K562 (cell line): Measurements from ENCODE around the gene CTBP2.

Experiments used
- MEF2D ChIP-seq: conservative IDR thresholded peaks from 2 replicates; pipeline ENCODE4 v1.6.1; 2016; ENCODE audit warnings: low read depth, missing genetic modification characterization, missing compliant biosample characterization
- PHB2 ChIP-seq: fragments of 450-650 bp; IDR thresholded peaks from 2 replicates; pipeline ENCODE4 v1.6.1; 2017; ENCODE audit warnings: low read depth
- SAFB2 ChIP-seq: fragments of 200-400 bp; formaldehyde crosslinking; IDR thresholded peaks from 2 replicates; pipeline ENCODE4 v1.6.1; 2018; ENCODE audit warnings: borderline replicate concordance, low read length, low read depth, moderate library complexity; ENCODE audit not compliant: severe bottlenecking
- TAF1 ChIP-seq: IDR thresholded peaks from 2 replicates; pipeline ENCODE4 v1.6.1; 2011; ENCODE audit warnings: mild to moderate bottlenecking, low read length, moderate library complexity; ENCODE audit not compliant: insufficient read depth, control insufficient read depth, severe bottlenecking; ENCODE audit errors: extremely low read depth
- TOE1 ChIP-seq, 2 experiments: fragments of 450-650 bp in 1 of 2; sonication (generic) in 1 of 2; formaldehyde crosslinking in 1 of 2; IDR thresholded peaks; 2 replicates each; pipeline versions ENCODE4 v1.7.1 to v1.8.0; 2016 to 2022; ENCODE audit warnings: borderline replicate concordance in 2 of 2, mild to moderate bottlenecking in 2 of 2, antibody characterized with exemption in 1 of 2, inconsistent platforms in 1 of 2, low read depth in 1 of 2, missing genetic modification reagents in 1 of 2, moderate library complexity in 1 of 2
- ZNF12 ChIP-seq: sonication (generic); formaldehyde crosslinking; IDR thresholded peaks from 2 replicates; pipeline ENCODE4 v1.4.0; 2020; ENCODE audit warnings: mild to moderate bottlenecking, missing genetic modification reagents
- ZNF444 ChIP-seq: fragments of 250-450 bp; sonication (Bioruptor Pico); IDR thresholded peaks from 2 replicates; pipeline ENCODE4 v1.4.0; 2020; ENCODE audit warnings: mild to moderate bottlenecking, moderate library complexity
- TF ChIP-seq, protein P1 (sequence below): sonication (generic); formaldehyde crosslinking; IDR thresholded peaks from 2 replicates; pipeline ENCODE4 v1.8.0; 2022; ENCODE audit warnings: missing genetic modification reagents, mild to moderate bottlenecking, borderline replicate concordance
- TF ChIP-seq, protein P2 (sequence below), 2 experiments: IDR thresholded peaks; 2 replicates each; pipeline ENCODE4 v1.6.1; 2012; ENCODE audit warnings: improper control_type of control experiment in 2 of 2, low read depth in 2 of 2, low read length in 2 of 2, borderline replicate concordance in 1 of 2
- TF ChIP-seq, protein P3 (sequence below): sonication (generic); formaldehyde crosslinking; IDR thresholded peaks from 2 replicates; pipeline ENCODE4 v1.8.1; 2023; ENCODE audit warnings: mild to moderate bottlenecking, missing genetic modification reagents
- TF ChIP-seq, protein P4 (sequence below), 3 experiments: IDR thresholded peaks in 2 of 3; conservative IDR thresholded peaks in 1 of 3; 2 replicates each; pipeline ENCODE4 v1.5.1; 2011 to 2012; ENCODE audit warnings: low read length in 3 of 3, mild to moderate bottlenecking in 3 of 3, control low read depth in 2 of 3, improper control_type of control experiment in 1 of 3, inconsistent platforms in 1 of 3, low read depth in 1 of 3, mixed read lengths in 1 of 3, moderate library complexity in 1 of 3; ENCODE audit not compliant: insufficient read depth in 2 of 3
- TF ChIP-seq, protein P5 (sequence below): sonication (generic); formaldehyde crosslinking; IDR thresholded peaks from 2 replicates; pipeline ENCODE4 v1.8.0; 2023; ENCODE audit warnings: mild to moderate bottlenecking, missing genetic modification reagents
- TF ChIP-seq, protein P6 (sequence below): sonication (generic); formaldehyde crosslinking; IDR thresholded peaks from 2 replicates; pipeline ENCODE4 v1.8.1; 2022; ENCODE audit warnings: missing genetic modification reagents

DNA sequence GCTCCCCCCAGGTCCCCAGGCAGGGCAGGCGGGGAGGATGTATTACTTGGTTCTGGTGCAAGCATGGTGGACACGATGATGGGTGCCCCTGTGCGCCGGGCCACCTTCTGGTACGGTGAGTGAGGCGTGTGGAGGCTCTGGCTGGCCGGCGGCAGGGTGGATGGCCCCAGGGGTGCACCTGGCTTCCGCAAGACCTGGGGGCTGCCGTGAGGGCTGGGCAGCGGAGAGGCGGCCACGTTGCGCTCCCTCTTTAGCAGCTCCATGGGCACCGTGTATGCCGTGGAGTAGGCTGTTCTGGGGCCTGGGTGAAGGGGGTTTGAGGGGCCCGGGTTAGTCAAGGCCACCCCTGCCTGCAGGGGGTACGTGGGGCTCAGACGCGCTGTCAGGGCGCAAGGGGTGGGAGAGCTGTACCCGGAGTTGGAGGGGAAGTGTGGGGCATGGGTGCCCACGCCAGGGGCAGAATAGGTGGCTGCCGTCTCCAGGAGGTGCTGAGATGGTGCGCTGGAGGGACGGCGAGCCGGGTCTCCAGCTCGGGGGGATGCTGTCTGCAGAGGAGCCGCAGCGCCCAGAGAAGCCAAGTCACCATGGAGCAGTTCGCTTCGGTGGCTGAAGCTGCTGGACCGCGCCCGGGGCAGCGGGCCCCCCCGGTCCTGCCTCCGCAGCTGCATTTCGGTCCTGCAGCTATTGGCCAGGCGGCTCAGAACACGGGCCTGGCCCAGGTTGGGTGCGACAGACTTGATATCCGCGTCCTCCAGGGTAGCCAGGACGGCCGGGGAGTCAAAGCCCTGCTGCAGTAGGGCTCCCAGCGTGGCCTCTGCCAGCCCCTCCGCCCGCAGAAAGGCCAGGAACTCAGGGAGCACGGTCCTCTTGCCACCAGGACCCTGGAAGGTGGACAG, 134.1 kb downstream of the CTBP2 start:
- TF ChIP-seq MEF2D (tag) (no peak), ZNF12 (CRISPR knock-in tag) (no peak), PHB2 (no peak), TAF1 (no peak), TOE1 (IDR thresholded peaks at IDR 0.05; ENCODE audit: borderline replicate concordance) (no peak), TOE1 (CRISPR knock-in tag; IDR thresholded peaks at IDR 0.05; ENCODE audit: borderline replicate concordance, low read depth) (no peak), ZNF444 (CRISPR knock-in tag) (no peak), SAFB2 (no peak)
- TF ChIP-seq, protein P1, sequence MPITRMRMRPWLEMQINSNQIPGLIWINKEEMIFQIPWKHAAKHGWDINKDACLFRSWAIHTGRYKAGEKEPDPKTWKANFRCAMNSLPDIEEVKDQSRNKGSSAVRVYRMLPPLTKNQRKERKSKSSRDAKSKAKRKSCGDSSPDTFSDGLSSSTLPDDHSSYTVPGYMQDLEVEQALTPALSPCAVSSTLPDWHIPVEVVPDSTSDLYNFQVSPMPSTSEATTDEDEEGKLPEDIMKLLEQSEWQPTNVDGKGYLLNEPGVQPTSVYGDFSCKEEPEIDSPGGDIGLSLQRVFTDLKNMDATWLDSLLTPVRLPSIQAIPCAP (CRISPR knock-in tag) = no peak
- TF ChIP-seq, protein P2, sequence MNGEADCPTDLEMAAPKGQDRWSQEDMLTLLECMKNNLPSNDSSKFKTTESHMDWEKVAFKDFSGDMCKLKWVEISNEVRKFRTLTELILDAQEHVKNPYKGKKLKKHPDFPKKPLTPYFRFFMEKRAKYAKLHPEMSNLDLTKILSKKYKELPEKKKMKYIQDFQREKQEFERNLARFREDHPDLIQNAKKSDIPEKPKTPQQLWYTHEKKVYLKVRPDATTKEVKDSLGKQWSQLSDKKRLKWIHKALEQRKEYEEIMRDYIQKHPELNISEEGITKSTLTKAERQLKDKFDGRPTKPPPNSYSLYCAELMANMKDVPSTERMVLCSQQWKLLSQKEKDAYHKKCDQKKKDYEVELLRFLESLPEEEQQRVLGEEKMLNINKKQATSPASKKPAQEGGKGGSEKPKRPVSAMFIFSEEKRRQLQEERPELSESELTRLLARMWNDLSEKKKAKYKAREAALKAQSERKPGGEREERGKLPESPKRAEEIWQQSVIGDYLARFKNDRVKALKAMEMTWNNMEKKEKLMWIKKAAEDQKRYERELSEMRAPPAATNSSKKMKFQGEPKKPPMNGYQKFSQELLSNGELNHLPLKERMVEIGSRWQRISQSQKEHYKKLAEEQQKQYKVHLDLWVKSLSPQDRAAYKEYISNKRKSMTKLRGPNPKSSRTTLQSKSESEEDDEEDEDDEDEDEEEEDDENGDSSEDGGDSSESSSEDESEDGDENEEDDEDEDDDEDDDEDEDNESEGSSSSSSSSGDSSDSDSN (IDR thresholded peaks at IDR 0.05; ENCODE audit: borderline replicate concordance in 1 of 2, low read depth in 2 of 2, low read length in 2 of 2) = no peak
- TF ChIP-seq, protein P3, sequence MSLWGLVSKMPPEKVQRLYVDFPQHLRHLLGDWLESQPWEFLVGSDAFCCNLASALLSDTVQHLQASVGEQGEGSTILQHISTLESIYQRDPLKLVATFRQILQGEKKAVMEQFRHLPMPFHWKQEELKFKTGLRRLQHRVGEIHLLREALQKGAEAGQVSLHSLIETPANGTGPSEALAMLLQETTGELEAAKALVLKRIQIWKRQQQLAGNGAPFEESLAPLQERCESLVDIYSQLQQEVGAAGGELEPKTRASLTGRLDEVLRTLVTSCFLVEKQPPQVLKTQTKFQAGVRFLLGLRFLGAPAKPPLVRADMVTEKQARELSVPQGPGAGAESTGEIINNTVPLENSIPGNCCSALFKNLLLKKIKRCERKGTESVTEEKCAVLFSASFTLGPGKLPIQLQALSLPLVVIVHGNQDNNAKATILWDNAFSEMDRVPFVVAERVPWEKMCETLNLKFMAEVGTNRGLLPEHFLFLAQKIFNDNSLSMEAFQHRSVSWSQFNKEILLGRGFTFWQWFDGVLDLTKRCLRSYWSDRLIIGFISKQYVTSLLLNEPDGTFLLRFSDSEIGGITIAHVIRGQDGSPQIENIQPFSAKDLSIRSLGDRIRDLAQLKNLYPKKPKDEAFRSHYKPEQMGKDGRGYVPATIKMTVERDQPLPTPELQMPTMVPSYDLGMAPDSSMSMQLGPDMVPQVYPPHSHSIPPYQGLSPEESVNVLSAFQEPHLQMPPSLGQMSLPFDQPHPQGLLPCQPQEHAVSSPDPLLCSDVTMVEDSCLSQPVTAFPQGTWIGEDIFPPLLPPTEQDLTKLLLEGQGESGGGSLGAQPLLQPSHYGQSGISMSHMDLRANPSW = no peak
- TF ChIP-seq, protein P4, sequence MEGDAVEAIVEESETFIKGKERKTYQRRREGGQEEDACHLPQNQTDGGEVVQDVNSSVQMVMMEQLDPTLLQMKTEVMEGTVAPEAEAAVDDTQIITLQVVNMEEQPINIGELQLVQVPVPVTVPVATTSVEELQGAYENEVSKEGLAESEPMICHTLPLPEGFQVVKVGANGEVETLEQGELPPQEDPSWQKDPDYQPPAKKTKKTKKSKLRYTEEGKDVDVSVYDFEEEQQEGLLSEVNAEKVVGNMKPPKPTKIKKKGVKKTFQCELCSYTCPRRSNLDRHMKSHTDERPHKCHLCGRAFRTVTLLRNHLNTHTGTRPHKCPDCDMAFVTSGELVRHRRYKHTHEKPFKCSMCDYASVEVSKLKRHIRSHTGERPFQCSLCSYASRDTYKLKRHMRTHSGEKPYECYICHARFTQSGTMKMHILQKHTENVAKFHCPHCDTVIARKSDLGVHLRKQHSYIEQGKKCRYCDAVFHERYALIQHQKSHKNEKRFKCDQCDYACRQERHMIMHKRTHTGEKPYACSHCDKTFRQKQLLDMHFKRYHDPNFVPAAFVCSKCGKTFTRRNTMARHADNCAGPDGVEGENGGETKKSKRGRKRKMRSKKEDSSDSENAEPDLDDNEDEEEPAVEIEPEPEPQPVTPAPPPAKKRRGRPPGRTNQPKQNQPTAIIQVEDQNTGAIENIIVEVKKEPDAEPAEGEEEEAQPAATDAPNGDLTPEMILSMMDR (IDR thresholded peaks at IDR 0.05 in 2 of 3, conservative IDR thresholded peaks at IDR 0.05 in 1 of 3; ENCODE audit: insufficient read depth in 2 of 3, low read depth in 1 of 3, low read length in 3 of 3) = no peak
- TF ChIP-seq, protein P5, sequence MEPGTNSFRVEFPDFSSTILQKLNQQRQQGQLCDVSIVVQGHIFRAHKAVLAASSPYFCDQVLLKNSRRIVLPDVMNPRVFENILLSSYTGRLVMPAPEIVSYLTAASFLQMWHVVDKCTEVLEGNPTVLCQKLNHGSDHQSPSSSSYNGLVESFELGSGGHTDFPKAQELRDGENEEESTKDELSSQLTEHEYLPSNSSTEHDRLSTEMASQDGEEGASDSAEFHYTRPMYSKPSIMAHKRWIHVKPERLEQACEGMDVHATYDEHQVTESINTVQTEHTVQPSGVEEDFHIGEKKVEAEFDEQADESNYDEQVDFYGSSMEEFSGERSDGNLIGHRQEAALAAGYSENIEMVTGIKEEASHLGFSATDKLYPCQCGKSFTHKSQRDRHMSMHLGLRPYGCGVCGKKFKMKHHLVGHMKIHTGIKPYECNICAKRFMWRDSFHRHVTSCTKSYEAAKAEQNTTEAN (CRISPR knock-in tag) = no peak
- TF ChIP-seq, protein P6, sequence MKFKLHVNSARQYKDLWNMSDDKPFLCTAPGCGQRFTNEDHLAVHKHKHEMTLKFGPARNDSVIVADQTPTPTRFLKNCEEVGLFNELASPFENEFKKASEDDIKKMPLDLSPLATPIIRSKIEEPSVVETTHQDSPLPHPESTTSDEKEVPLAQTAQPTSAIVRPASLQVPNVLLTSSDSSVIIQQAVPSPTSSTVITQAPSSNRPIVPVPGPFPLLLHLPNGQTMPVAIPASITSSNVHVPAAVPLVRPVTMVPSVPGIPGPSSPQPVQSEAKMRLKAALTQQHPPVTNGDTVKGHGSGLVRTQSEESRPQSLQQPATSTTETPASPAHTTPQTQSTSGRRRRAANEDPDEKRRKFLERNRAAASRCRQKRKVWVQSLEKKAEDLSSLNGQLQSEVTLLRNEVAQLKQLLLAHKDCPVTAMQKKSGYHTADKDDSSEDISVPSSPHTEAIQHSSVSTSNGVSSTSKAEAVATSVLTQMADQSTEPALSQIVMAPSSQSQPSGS (CRISPR knock-in tag) = no peak
